H9 (cell line): ENCODE measurements around the gene CHMP4A. TPM values are rescaled to one million over a fixed set of nuclear protein-coding genes. Genes with fewer than 3 reads are reported as not detected.

ENCODE experiments used
- DNase-seq: peaks from one replicate; pipeline ENCODE4 v3.0.0-alpha.2; 2017
- H2AFZ ChIP-seq: one replicate; pipeline ENCODE4 v1.6.1; 2013; ENCODE audit warnings: mild to moderate bottlenecking, low read length, control low read depth, moderate library complexity
- H2AK5ac ChIP-seq: 2 replicates; pipeline ENCODE4 v1.6.1; 2013; ENCODE audit warnings: low read length, control low read depth, mixed read lengths; ENCODE audit not compliant: insufficient read length
- H2BK120ac ChIP-seq: one replicate; pipeline ENCODE4 v1.6.1; 2013; ENCODE audit warnings: low read depth, mild to moderate bottlenecking, low read length, control low read depth, inconsistent platforms; ENCODE audit not compliant: poor library complexity, severe bottlenecking
- H2BK12ac ChIP-seq: 2 replicates; pipeline ENCODE4 v1.6.1; 2013; ENCODE audit warnings: low read length, control low read depth, mixed read lengths, low read depth; ENCODE audit not compliant: insufficient read length
- H2BK15ac ChIP-seq: 2 replicates; pipeline ENCODE4 v1.6.1; 2013; ENCODE audit warnings: low read depth, low read length, control low read depth
- H2BK20ac ChIP-seq: one replicate; pipeline ENCODE4 v1.6.1; 2013; ENCODE audit warnings: low read depth, mild to moderate bottlenecking, low read length, control low read depth, inconsistent platforms; ENCODE audit not compliant: poor library complexity, severe bottlenecking
- H2BK5ac ChIP-seq: 2 replicates; pipeline ENCODE4 v1.6.1; 2013; ENCODE audit warnings: low read length, control low read depth, mixed read lengths; ENCODE audit not compliant: insufficient read length
- H3K14ac ChIP-seq: 2 replicates; pipeline ENCODE4 v1.6.1; 2013; ENCODE audit warnings: low read length, control low read depth; ENCODE audit not compliant: insufficient read depth
- H3K18ac ChIP-seq: 2 replicates; pipeline ENCODE4 v1.6.1; 2013; ENCODE audit warnings: low read depth, mild to moderate bottlenecking, mixed read lengths, low read length, control low read depth; ENCODE audit not compliant: insufficient read length
- H3K23ac ChIP-seq: 2 replicates; pipeline ENCODE4 v1.6.1; 2013; ENCODE audit warnings: low read length, control low read depth, mixed read lengths, low read depth; ENCODE audit not compliant: insufficient read length
- H3K23me2 ChIP-seq: 2 replicates; pipeline ENCODE4 v1.6.1; 2013; ENCODE audit warnings: low read depth, mild to moderate bottlenecking, mixed read lengths, low read length, control low read depth; ENCODE audit not compliant: insufficient read length, poor library complexity, severe bottlenecking
- H3K27ac ChIP-seq: 2 replicates; pipeline ENCODE4 v1.5.1; 2013; ENCODE audit warnings: low read length, control low read depth, mixed read lengths, low read depth; ENCODE audit not compliant: insufficient read length
- H3K27me3 ChIP-seq: 2 replicates; pipeline ENCODE4 v1.6.1; 2013; ENCODE audit warnings: low read length, control low read depth, inconsistent platforms; ENCODE audit not compliant: insufficient read depth
- H3K4ac ChIP-seq: 2 replicates; pipeline ENCODE4 v1.6.1; 2013; ENCODE audit warnings: low read depth, mild to moderate bottlenecking, control low read depth, inconsistent platforms, low read length, moderate library complexity
- H3K4me1 ChIP-seq: 2 replicates; pipeline ENCODE4 v1.6.1; 2013; ENCODE audit warnings: low read length, control low read depth, inconsistent platforms; ENCODE audit not compliant: insufficient read depth
- H3K4me2 ChIP-seq: 2 replicates; pipeline ENCODE4 v1.6.1; 2013; ENCODE audit warnings: low read length, control low read depth, mixed read lengths; ENCODE audit not compliant: insufficient read length, insufficient read depth
- H3K56ac ChIP-seq: 2 replicates; pipeline ENCODE4 v1.6.1; 2013; ENCODE audit warnings: low read depth, mild to moderate bottlenecking, mixed read lengths, low read length, control low read depth; ENCODE audit not compliant: insufficient read length
- H3K79me1 ChIP-seq: 2 replicates; pipeline ENCODE4 v1.6.1; 2013; ENCODE audit warnings: low read depth, mild to moderate bottlenecking, moderate library complexity, low read length, control low read depth, inconsistent platforms; ENCODE audit not compliant: insufficient read depth, poor library complexity, severe bottlenecking
- H3K79me2 ChIP-seq: 2 replicates; pipeline ENCODE4 v1.6.1; 2013; ENCODE audit warnings: low read length, control low read depth, inconsistent platforms; ENCODE audit not compliant: insufficient read depth
- H3K9ac ChIP-seq: 2 replicates; pipeline ENCODE4 v1.6.1; 2013; ENCODE audit warnings: low read length, control low read depth, mixed read lengths; ENCODE audit not compliant: insufficient read length; ENCODE audit errors: extremely low read depth
- H3K9me3 ChIP-seq: one replicate; pipeline ENCODE4 v1.6.1; 2013; ENCODE audit warnings: low read depth, low read length, inconsistent platforms; ENCODE audit not compliant: control insufficient read depth
- H3T11ph ChIP-seq: one replicate; pipeline ENCODE4 v1.6.1; 2013; ENCODE audit warnings: mild to moderate bottlenecking, low read length, control low read depth, inconsistent platforms
- H4K20me1 ChIP-seq: one replicate; pipeline ENCODE4 v1.6.1; 2013; ENCODE audit not compliant: control insufficient read depth, insufficient read length, insufficient read depth
- H4K5ac ChIP-seq: 2 replicates; pipeline ENCODE4 v1.6.1; 2013; ENCODE audit warnings: low read depth, mild to moderate bottlenecking, mixed read lengths, low read length, control low read depth; ENCODE audit not compliant: insufficient read length
- H4K8ac ChIP-seq: replicated peaks from 2 replicates; pipeline ENCODE4 v1.6.1; 2013; ENCODE audit warnings: low read length, control low read depth, mixed read lengths, low read depth; ENCODE audit not compliant: insufficient read length
- H4K91ac ChIP-seq: 2 replicates; pipeline ENCODE4 v1.6.1; 2013; ENCODE audit warnings: low read depth, mild to moderate bottlenecking, moderate library complexity, mixed read lengths, low read length, control low read depth; ENCODE audit not compliant: insufficient read length
- H3K27ac Mint-ChIP-seq, 3 experiments: 2 replicates in 2 of 3; 3 replicates in 1 of 3; pipeline ENCODE4 v1.8.0; 2020 to 2021; ENCODE audit warnings: mixed read lengths in 3 of 3, mild to moderate bottlenecking in 1 of 3, moderate library complexity in 1 of 3
- H3K27me3 Mint-ChIP-seq: 2 replicates; pipeline ENCODE4 v1.8.0; 2021; ENCODE audit warnings: low read depth, mild to moderate bottlenecking, moderate library complexity, mixed read lengths
- H3K36me3 Mint-ChIP-seq, 3 experiments: 2 replicates in 2 of 3; 3 replicates in 1 of 3; pipeline ENCODE4 v1.8.0; 2020 to 2021; ENCODE audit warnings: low read depth in 3 of 3, mixed read lengths in 3 of 3; ENCODE audit not compliant: insufficient read depth in 1 of 3
- H3K4me1 Mint-ChIP-seq, 2 experiments: 2 replicates each; pipeline ENCODE4 v1.8.0; 2020; ENCODE audit warnings: mixed read lengths in 2 of 2
- H3K4me3 Mint-ChIP-seq, 2 experiments: 2 replicates in 1 of 2; 3 replicates in 1 of 2; pipeline ENCODE4 v1.8.0; 2020 to 2021; ENCODE audit warnings: mild to moderate bottlenecking in 2 of 2, mixed read lengths in 2 of 2, moderate library complexity in 1 of 2
- H3K9me3 Mint-ChIP-seq, 2 experiments: 2 replicates in 1 of 2; 3 replicates in 1 of 2; pipeline ENCODE4 v1.8.0; 2020; ENCODE audit warnings: mild to moderate bottlenecking in 2 of 2, mixed read lengths in 2 of 2, moderate library complexity in 1 of 2
- WGBS: extraction: QIAGEN DNeasy Blood & Tissue Kit; methylation state at CpG from one replicate; pipeline ENCODE4 v1.1.7; 2013; ENCODE audit warnings: missing lambda C conversion rate, low lambda C conversion rate, mixed read lengths; ENCODE audit not compliant: insufficient read length; ENCODE audit errors: extremely low coverage; 5-methylcytosine and 5-hydroxymethylcytosine counted together
- total RNA-seq: library from RNA; stranded (reverse); gene quantifications from 2 replicates; pipeline ENCODE4 v1.2.1, GENCODE V29; 2021
- TF ChIP-seq, protein P1 (sequence below): fragments of 200-600 bp; sonication (generic); conservative IDR thresholded peaks from 3 replicates; pipeline ENCODE4 v1.8.0; 2021; ENCODE audit warnings: antibody characterized with exemption, mild to moderate bottlenecking

Gene CHMP4A
- total RNA-seq, 1 experiment from 2014 or later, result 46.2 TPM

DNA sequence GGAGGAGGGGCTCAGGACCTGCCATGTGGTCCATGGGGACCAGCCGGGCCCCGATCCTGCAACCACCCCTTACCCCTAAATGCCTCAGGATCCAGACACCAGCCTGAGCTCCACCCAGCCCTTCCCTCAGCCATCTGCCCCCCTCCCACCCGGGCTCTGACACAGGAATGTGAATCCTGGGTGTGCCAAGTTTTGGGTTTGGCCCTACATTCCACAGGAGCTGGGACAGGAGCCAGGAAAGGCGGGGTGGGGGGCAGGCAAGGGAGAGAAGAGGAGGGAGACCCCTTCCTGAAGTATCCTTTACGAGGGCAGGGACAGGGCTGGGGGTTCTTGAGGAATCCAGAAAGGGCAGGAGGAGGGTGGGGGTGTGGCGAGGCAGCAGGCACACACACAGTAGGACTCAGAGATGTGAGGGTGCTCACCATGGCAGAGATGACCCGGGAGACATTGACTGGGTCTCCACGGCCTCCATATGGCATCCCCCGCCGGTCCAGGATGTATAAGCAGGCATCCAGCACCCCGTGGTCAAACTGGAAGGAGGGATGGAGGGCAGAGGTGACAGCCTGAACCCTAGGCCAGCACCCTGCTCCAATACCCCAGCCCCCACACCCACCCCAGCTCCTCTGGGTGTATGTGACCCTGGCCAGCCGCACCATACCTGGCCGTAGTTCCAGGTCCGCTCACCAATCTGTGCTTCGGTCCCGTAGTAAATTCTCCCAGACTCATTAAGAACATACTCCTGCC, 46.2 kb upstream of the CHMP4A start:
- no peak overlapping the region for H3K18ac ChIP-seq
- Mint-ChIP-seq H3K4me1 (no peaks in the 10 kb centered on the region; a peak in 2 of 4 replicates), H3K27me3 (no peaks in the 10 kb centered on the region; the same call in 1 of the 2 replicates), H3K4me3 (no peak overlapping the region), H3K36me3 (no peaks in the 10 kb centered on the region), H3K9me3 (no peaks in the 10 kb centered on the region), H3K27ac (peak overlapping the region in 1 of 3 experiments; percentile 85; a peak in 1 of 7 replicates)
- H4K91ac ChIP-seq, result no peak overlapping the region
- WGBS, result no CpG with 5 or more reads among the region's 16 CpGs
- no peaks in the 10 kb centered on the region for H3K27me3 ChIP-seq
- no peak overlapping the region for H2AFZ ChIP-seq
- no peak overlapping the region for H2BK120ac ChIP-seq
- H2BK20ac ChIP-seq, result no peak overlapping the region
- H3K56ac ChIP-seq, result no peak overlapping the region
- no peak overlapping the region for H2BK12ac ChIP-seq
- H4K8ac ChIP-seq, result no peak overlapping the region
- no peaks in the 10 kb centered on the region for H3K79me2 ChIP-seq
- H3K14ac ChIP-seq, result no peak overlapping the region
- H3K4me2 ChIP-seq, result no peak overlapping the region
- no peak overlapping the region for H3K27ac ChIP-seq
- no peak overlapping the region for H3T11ph ChIP-seq
- H3K9me3 ChIP-seq, result no peaks in the 10 kb centered on the region
- no peak overlapping the region for H3K4ac ChIP-seq
- no peaks in the 10 kb centered on the region for H4K20me1 ChIP-seq
- H2BK15ac ChIP-seq, result no peak overlapping the region
- TF ChIP-seq, protein P1, sequence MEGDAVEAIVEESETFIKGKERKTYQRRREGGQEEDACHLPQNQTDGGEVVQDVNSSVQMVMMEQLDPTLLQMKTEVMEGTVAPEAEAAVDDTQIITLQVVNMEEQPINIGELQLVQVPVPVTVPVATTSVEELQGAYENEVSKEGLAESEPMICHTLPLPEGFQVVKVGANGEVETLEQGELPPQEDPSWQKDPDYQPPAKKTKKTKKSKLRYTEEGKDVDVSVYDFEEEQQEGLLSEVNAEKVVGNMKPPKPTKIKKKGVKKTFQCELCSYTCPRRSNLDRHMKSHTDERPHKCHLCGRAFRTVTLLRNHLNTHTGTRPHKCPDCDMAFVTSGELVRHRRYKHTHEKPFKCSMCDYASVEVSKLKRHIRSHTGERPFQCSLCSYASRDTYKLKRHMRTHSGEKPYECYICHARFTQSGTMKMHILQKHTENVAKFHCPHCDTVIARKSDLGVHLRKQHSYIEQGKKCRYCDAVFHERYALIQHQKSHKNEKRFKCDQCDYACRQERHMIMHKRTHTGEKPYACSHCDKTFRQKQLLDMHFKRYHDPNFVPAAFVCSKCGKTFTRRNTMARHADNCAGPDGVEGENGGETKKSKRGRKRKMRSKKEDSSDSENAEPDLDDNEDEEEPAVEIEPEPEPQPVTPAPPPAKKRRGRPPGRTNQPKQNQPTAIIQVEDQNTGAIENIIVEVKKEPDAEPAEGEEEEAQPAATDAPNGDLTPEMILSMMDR, result no peak
- H4K5ac ChIP-seq, result no peak overlapping the region
- H2BK5ac ChIP-seq, result no peak overlapping the region
- H3K79me1 ChIP-seq, result no peaks in the 10 kb centered on the region
- H2AK5ac ChIP-seq, result no peak overlapping the region
- no peaks in the 10 kb centered on the region for H3K4me1 ChIP-seq
- H3K9ac ChIP-seq, result no peak overlapping the region
- no peaks in the 10 kb centered on the region for H3K23me2 ChIP-seq
- H3K23ac ChIP-seq, result no peak overlapping the region
- no peak for DNase-seq
